Gastroesophageal sphincter (tissue), 3 donors: Measurements from ENCODE around the gene KIAA1755.

Experiments used
- CTCF ChIP-seq, 4 experiments: fragments of 200-600 bp in 2 of 4; fragments of 450-650 bp in 2 of 4; sonication (generic) in 1 of 4; IDR thresholded peaks; one replicate each; pipeline ENCODE4 v1.5.1; 2017 to 2019; ENCODE audit warnings: antibody characterized with exemption in 4 of 4, mild to moderate bottlenecking in 2 of 4, moderate library complexity in 2 of 4
- EP300 ChIP-seq: sonication (generic); formaldehyde crosslinking; IDR thresholded peaks from one replicate; pipeline ENCODE4 v1.6.1; 2017; ENCODE audit warnings: antibody characterized with exemption, mild to moderate bottlenecking
- POLR2A ChIP-seq, 2 donors: fragments of 450-650 bp; IDR thresholded peaks; one replicate each; pipeline ENCODE4 v1.6.1; 2017; ENCODE audit warnings: antibody characterized with exemption in 2 of 2, mild to moderate bottlenecking in 2 of 2, moderate library complexity in 1 of 2
- POLR2AphosphoS5 ChIP-seq: sonication (generic); formaldehyde crosslinking; IDR thresholded peaks from one replicate; pipeline ENCODE4 v1.6.1; 2017; ENCODE audit warnings: antibody characterized with exemption

GRCh38 chr20:38269040-38269439 lies 8.5 kb upstream of the KIAA1755 start:
- TF ChIP-seq CTCF (IDR thresholded peaks at IDR 0.05) (no peak), POLR2A (IDR thresholded peaks at IDR 0.05) (no peak), POLR2AphosphoS5 (no peak), EP300 (no peak)
